GM23338 (cell line): ENCODE results near the gene MAP7D1.

Experiments used
- CREB1 ChIP-seq: fragments of 250-450 bp; sonication (Bioruptor Pico); IDR thresholded peaks from 2 replicates; pipeline ENCODE4 v1.5.0; 2020; ENCODE audit warnings: low read depth, mild to moderate bottlenecking, moderate library complexity
- EZH2 ChIP-seq: fragments of 200-600 bp; sonication (generic); IDR thresholded peaks from one replicate; pipeline ENCODE4 v1.8.0; 2017; ENCODE audit warnings: antibody characterized with exemption, mild to moderate bottlenecking, low read depth; ENCODE audit not compliant: unreplicated experiment
- EZH2phosphoT487 ChIP-seq: fragments of 200-600 bp; sonication (generic); IDR thresholded peaks from one replicate; pipeline ENCODE4 v1.8.1; 2018; ENCODE audit warnings: antibody characterized with exemption; ENCODE audit not compliant: unreplicated experiment
- POLR2AphosphoS5 ChIP-seq: IDR thresholded peaks from 2 replicates; pipeline ENCODE4 v1.6.1; 2016; ENCODE audit warnings: antibody characterized with exemption, low read depth
- TF ChIP-seq, protein P1 (sequence below), 2 experiments: fragments of 200-600 bp in 1 of 2; sonication (generic) in 1 of 2; conservative IDR thresholded peaks; 2 replicates each; pipeline versions ENCODE4 v1.5.1 to v1.6.1; 2016 to 2017; ENCODE audit warnings: antibody characterized with exemption in 2 of 2, low read depth in 2 of 2, mild to moderate bottlenecking in 2 of 2, moderate library complexity in 1 of 2
- TF ChIP-seq, protein P2 (sequence below): IDR thresholded peaks from one replicate; pipeline ENCODE4 v1.6.1; 2018; ENCODE audit warnings: antibody characterized with exemption; ENCODE audit not compliant: unreplicated experiment
- TF ChIP-seq, protein P3 (sequence below): IDR thresholded peaks from 2 replicates; pipeline ENCODE4 v1.6.1; 2016; ENCODE audit warnings: antibody characterized with exemption

DNA sequence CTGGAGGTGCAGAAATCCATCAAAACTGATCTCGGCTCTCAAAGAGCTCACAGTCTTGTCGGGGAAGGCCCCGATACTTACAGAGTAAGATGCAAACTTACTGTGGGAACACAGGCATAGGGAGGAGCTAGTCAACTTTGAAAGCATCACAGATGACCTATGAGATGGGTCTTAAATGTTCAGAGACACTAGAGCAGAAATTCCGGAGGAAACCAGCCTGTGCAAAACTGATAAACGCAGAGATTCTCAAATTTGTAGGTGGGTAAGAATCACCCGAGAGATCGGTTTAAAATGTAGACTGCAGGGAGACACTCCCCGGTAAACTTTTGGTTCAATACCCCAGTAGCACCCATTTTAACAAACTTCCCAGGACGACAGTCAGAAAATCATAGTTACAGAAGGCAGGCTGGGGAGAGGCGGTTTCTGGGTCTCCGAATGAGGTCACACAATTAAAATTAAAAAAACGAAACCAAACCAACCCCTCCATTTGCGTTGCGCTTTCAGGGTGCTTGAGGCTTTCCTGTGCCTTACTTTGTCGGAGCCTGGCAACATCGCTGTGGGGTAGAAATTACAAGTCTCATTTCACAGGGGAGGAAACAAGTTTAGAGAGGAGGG, 67.5 kb downstream of the MAP7D1 start:
- TF ChIP-seq POLR2AphosphoS5 (no peak), EZH2phosphoT487 (no peak), CREB1 (CRISPR knock-in tag) (no peak), EZH2 (no peak)
- TF ChIP-seq, protein P1, sequence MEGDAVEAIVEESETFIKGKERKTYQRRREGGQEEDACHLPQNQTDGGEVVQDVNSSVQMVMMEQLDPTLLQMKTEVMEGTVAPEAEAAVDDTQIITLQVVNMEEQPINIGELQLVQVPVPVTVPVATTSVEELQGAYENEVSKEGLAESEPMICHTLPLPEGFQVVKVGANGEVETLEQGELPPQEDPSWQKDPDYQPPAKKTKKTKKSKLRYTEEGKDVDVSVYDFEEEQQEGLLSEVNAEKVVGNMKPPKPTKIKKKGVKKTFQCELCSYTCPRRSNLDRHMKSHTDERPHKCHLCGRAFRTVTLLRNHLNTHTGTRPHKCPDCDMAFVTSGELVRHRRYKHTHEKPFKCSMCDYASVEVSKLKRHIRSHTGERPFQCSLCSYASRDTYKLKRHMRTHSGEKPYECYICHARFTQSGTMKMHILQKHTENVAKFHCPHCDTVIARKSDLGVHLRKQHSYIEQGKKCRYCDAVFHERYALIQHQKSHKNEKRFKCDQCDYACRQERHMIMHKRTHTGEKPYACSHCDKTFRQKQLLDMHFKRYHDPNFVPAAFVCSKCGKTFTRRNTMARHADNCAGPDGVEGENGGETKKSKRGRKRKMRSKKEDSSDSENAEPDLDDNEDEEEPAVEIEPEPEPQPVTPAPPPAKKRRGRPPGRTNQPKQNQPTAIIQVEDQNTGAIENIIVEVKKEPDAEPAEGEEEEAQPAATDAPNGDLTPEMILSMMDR (conservative IDR thresholded peaks at IDR 0.05; ENCODE audit: low read depth in 2 of 2) = no peak
- TF ChIP-seq, protein P2, sequence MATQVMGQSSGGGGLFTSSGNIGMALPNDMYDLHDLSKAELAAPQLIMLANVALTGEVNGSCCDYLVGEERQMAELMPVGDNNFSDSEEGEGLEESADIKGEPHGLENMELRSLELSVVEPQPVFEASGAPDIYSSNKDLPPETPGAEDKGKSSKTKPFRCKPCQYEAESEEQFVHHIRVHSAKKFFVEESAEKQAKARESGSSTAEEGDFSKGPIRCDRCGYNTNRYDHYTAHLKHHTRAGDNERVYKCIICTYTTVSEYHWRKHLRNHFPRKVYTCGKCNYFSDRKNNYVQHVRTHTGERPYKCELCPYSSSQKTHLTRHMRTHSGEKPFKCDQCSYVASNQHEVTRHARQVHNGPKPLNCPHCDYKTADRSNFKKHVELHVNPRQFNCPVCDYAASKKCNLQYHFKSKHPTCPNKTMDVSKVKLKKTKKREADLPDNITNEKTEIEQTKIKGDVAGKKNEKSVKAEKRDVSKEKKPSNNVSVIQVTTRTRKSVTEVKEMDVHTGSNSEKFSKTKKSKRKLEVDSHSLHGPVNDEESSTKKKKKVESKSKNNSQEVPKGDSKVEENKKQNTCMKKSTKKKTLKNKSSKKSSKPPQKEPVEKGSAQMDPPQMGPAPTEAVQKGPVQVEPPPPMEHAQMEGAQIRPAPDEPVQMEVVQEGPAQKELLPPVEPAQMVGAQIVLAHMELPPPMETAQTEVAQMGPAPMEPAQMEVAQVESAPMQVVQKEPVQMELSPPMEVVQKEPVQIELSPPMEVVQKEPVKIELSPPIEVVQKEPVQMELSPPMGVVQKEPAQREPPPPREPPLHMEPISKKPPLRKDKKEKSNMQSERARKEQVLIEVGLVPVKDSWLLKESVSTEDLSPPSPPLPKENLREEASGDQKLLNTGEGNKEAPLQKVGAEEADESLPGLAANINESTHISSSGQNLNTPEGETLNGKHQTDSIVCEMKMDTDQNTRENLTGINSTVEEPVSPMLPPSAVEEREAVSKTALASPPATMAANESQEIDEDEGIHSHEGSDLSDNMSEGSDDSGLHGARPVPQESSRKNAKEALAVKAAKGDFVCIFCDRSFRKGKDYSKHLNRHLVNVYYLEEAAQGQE = no peak
- TF ChIP-seq, protein P3, sequence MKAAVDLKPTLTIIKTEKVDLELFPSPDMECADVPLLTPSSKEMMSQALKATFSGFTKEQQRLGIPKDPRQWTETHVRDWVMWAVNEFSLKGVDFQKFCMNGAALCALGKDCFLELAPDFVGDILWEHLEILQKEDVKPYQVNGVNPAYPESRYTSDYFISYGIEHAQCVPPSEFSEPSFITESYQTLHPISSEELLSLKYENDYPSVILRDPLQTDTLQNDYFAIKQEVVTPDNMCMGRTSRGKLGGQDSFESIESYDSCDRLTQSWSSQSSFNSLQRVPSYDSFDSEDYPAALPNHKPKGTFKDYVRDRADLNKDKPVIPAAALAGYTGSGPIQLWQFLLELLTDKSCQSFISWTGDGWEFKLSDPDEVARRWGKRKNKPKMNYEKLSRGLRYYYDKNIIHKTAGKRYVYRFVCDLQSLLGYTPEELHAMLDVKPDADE = no peak
